ENCODE measurements around the gene C1orf141.

DNA sequence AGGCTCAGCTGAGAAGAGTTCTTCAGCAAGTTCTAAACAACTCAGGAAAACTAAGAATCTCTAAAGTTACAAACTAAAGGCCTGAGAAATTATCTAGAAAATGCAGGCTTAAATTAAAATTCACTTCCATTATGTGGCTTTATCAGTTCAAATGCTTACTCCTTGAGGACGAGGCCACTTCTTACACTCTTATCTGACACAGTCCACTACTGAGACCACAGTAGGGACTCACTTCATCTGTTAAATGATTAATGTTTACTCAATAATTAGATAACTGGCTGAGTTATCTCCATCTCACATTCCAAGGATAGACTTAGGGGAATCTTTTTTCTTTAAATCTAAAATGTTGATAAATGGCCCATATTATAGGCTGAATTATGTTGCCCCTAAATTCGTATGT is 1.6 kb downstream of the C1orf141 start:
- TF ChIP-seq POLR2A (IDR thresholded peaks at IDR 0.05; ENCODE audit: low read depth), result no peak
- TF ChIP-seq, protein P1, sequence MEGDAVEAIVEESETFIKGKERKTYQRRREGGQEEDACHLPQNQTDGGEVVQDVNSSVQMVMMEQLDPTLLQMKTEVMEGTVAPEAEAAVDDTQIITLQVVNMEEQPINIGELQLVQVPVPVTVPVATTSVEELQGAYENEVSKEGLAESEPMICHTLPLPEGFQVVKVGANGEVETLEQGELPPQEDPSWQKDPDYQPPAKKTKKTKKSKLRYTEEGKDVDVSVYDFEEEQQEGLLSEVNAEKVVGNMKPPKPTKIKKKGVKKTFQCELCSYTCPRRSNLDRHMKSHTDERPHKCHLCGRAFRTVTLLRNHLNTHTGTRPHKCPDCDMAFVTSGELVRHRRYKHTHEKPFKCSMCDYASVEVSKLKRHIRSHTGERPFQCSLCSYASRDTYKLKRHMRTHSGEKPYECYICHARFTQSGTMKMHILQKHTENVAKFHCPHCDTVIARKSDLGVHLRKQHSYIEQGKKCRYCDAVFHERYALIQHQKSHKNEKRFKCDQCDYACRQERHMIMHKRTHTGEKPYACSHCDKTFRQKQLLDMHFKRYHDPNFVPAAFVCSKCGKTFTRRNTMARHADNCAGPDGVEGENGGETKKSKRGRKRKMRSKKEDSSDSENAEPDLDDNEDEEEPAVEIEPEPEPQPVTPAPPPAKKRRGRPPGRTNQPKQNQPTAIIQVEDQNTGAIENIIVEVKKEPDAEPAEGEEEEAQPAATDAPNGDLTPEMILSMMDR (IDR thresholded peaks at IDR 0.05), result no peak
